Stimulated activated CD4-positive, alpha-beta T cell treated with anti-CD3 and anti-CD28 coated beads, Interleukin-4, amount 100 ng/mL, for 24 hours (primary cell): ENCODE measurements around the gene CCL18.
"Not testable (repeated sequence)": the region's sequence is repeated elsewhere in the genome, so short reads cannot be mapped to it uniquely, and the experiment has no call there.

Source experiments
- DNase-seq: peaks from one replicate; pipeline ENCODE4 v3.0.0-alpha.2; 2020

CCL18 gene

DNA sequence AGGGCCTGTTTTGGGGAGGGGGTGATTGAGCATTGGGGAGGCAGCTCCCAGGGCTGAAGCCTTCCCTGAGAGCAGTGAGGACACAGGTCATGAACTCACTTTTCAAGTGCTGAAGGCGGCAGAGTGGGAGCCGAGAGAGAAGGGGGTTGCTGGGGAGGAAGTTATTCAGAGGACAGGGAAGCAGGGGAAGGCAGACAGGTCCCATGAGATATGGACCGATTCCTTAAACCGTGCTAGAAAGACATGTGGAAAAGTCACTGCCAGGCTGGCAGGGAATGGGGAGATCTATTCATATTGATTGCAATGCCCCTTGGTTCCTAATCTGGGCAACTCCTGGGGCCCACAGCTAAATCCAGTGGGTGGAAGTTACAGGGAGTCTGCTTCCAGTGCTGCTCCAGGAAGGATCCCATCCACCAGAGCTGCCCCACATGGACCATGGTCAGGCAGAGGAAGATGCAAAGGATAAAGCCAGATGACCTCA, 40.7 kb downstream of the CCL18 start:
- no peak for DNase-seq

DNA sequence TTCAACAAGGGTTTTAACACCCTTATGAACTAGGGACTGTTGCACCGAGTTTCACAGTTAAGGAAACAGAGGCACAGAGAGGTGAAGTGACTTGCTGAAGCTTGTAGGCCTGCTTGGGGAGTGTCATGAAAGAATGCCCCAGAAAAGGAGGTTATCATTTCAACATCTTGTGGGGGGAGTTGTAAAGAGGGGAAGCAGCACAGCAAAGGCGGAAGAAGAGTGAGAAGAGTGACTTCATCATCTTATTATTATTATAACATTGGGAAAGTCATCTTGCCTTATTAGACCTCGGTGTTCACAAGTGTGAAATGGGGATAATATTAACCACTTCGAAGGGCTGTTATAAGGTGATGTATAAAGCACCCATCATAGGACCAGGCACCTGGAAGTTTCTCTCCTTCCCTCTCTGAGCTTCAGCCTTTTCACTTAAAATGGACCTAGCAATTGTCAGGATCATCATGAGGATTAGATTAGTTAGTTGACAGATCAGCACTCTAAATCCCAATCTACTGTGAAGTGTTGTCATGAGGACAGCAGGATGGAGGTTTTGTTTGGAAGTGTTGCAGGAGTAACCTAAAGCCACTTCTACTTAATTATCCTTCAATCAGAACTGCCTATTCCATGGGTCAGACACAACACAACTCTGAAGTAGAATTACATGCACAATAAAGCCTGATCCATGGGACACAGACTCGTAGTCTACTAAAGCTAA, 41.9 kb downstream of the CCL18 start:
- no peak for DNase-seq

- DNase-seq = no peak
Observed at GRCh38 chr17:36106493-36106835, 42.4 kb downstream of the CCL18 start.

DNA sequence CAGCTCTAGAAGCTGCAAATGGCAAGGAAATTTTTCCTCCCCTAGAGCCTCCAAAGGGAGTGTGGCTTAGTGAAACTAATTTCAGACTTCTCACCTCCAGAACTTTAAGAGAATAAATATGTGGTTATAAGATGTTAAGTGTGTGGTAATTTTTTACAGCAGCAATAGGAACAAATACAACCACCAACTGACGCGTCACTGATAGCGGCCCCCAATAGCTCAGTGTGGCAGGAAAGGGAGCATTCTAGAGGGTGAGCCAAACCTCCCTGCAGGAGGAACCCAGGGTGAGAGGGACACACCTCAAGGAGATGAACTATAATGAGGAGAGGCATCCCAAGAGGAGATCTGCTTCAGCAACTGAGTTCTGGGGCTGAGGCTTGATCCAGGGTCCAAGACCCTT, 43.6 kb downstream of the CCL18 start:
- DNase-seq = no peak

DNA sequence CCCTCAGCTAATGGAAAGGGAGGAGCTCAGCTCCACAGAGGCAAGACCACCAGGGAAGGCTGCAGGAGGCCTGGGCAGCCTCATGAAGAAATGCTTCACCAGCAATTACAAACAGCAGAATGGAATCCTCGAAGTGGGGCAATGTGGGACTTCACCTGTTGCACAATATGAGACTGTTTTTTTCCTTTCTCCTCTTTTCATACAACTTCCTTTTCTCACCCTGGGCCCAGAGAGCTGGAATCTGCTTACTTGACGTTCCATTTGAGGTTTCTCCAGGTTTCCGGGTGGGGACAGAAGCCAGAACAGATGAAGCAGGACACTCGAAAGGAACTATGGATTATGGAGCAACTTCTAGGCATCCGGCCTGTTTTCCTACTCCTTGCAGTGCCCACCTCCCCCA, 44.2 kb downstream of the CCL18 start:
- DNase-seq = not testable (repeated sequence)

GRCh38 chr17:36111068-36111490, 47.0 kb downstream of the CCL18 start:
- no peak for DNase-seq

GRCh38 chr17:36112572-36112971, 48.5 kb downstream of the CCL18 start:
- DNase-seq = no peak

DNA sequence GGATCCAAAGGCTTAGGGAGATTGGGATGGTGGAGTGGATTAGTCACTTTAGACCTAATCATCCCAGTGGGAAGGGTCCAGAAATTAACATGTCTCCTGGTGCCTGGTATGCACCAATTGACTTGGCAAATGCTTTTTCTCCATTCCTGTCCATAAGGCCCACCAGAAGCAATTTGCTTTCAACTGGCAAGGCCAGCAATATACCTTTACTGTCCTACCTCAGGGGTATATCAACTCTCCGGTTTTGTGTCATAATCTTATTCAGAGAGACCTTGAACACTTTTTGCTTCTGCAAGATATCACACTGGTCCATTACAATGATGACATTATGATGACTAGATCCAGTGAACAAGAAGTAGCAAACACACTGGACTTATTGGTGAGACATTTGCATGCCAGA, 49.1 kb downstream of the CCL18 start:
- not testable (repeated sequence) for DNase-seq

- DNase-seq = not testable (repeated sequence)
Observed at GRCh38 chr17:36114971-36115648, 51.0 kb downstream of the CCL18 start.

DNA sequence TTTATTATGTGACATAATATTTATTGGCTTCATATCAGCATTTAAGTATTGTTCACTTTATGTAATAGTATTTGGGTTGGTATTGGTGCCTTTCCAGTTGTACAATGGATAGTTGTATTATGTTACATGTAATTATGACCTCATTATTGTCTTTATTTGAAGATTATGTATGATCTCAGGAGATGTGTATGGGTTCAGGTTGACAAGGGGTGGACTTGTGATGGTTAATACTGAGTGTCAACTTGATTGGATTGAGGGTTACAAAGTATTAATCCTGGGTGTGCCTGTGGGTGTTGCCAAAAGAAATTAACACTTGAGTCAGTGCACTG, 51.5 kb downstream of the CCL18 start:
- not testable (repeated sequence) for DNase-seq

DNA sequence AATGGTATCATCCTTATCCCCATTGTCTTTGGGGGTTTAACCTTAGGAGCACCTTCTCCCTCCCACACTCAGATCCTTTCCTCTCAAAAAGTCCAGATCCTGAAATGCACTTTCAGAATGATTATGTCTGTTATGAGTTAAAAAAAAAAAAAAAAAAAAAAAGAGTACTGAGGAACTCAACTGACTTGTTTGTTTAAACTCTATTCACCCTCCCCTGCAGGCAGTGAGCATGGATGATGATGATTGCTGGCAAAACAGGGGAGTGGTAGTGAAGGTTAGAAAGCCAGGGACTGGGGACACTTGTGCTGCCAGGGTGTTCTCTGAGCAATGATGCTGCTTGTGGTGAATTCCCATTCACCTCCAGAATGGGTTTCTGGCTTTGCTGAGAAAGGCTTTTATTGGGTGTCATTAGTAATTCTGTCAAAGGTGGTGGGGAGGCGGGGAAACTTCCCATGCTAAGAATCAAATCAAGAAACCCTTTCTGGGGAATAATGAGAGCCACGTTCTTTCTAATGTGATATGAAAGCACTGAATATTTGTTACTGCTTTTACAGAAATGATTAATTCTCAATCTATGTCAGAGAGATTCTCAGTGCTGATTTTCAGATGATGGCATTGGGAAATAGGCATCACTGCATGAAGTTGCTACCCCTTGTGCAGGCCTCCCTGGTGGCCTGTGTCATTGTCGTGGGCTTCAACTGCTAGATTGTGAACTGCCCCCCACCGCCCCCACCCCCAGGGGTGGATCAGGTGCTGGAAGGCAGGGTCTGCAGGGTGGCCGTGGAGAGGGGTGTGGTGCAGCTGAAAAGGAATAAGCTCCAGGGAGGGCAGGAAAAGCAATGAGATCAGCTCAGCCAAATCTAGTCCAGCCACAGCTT, 53.7 kb downstream of the CCL18 start:
- DNase-seq = peak; percentile 69

DNA sequence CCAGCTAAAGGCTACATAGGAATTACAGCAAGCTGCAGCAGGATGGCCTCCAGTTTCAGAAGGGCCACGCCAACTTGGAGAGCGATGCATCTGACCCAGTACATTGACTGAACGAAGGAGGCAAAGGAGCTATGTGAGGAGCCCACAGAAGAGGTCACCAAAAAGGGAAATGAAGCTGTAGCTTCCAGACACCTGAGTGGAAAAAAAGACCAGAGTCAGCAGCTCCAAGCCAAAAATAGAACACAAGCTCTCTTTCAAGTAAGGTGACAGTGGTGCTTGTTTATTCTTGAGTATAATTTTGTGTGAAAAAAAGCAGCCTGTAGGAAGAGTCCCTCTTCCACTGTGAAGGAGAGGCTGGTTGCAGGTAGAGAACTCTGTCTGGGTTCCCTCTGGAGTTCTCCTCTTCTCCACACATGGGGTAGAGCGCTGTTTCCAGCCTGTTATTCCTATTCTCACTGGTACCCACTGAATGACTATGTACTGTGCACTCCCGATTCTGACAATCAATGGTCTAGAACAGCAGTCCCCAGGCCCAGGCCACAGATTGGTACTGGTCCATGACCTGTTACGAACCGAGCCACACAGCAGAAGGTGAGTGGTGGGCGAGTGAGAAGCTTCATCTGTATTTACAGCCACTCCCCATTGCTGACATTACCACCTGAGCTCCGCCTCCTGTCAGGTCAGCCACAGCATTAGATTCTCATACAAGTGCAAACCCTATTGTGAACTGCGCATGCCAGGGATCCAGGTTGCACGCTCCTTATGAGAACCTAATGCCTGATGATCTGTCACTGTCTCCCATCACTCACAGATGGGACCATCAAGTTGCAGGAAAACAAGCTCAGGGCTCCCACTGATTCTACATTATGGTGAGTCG, 54.6 kb downstream of the CCL18 start:
- DNase-seq = no peak

DNA sequence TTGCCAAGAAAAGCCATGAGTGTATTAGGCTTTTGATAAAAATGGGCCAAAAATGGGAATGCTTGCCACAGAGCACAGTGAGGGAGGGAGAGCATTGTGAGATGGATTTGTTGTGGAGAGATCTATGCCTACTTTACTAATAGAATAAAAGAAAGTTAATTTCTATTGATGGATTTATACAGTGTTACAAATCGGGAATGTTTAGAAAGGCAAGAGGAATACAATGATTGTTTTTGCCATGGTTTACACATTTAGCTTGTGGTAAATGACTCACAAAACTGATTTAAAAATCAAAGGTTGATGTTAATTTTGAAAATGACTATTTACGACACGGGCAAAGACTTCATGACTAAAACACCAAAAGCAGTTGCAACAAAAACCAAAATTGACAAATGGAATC, 56.1 kb downstream of the CCL18 start:
- DNase-seq = no peak

GRCh38 chr17:36121099-36121498, 57.0 kb downstream of the CCL18 start:
- DNase-seq = not testable (repeated sequence)
